HG02840 (cell line): ENCODE data around the gene ARHGAP26.

Experiments used
- ATAC-seq: cut with Tn5 transposase; IDR thresholded peaks from one replicate; pipeline ENCODE4 v1.9.1; 2021; ENCODE audit warnings: mild to moderate bottlenecking, moderate library complexity, moderate number of reproducible peaks; ENCODE audit not compliant: unreplicated experiment, low FRiP score

ARHGAP26 gene

GRCh38 chr5:142866563-142867275 lies 96.5 kb downstream of the ARHGAP26 start:
- ATAC-seq: peak; percentile 55

- no peak for ATAC-seq
Measured at GRCh38 chr5:142869886-142870285, 99.7 kb downstream of the ARHGAP26 start.

GRCh38 chr5:142870532-142871362 lies 100.6 kb downstream of the ARHGAP26 start:
- no peak for ATAC-seq

- ATAC-seq: no peak
Measured at GRCh38 chr5:142871363-142872193, 101.4 kb downstream of the ARHGAP26 start.

- no peak for ATAC-seq
Measured at GRCh38 chr5:142872217-142872616, 102.0 kb downstream of the ARHGAP26 start.

- ATAC-seq: no peak
Measured at GRCh38 chr5:142872795-142873194, 102.6 kb downstream of the ARHGAP26 start.

- ATAC-seq: no peak
Measured at GRCh38 chr5:142873831-142874230, 103.7 kb downstream of the ARHGAP26 start.

GRCh38 chr5:142874540-142874939 lies 104.4 kb downstream of the ARHGAP26 start:
- ATAC-seq: no peak

GRCh38 chr5:142875936-142876335 lies 105.8 kb downstream of the ARHGAP26 start:
- ATAC-seq: no peak

GRCh38 chr5:142876817-142877216 lies 106.6 kb downstream of the ARHGAP26 start:
- no peak for ATAC-seq

GRCh38 chr5:142878111-142878510 lies 107.9 kb downstream of the ARHGAP26 start:
- no peak for ATAC-seq

GRCh38 chr5:142878638-142879037 lies 108.5 kb downstream of the ARHGAP26 start:
- ATAC-seq: no peak

GRCh38 chr5:142881076-142881783 lies 111.1 kb downstream of the ARHGAP26 start:
- no peak for ATAC-seq

GRCh38 chr5:142881784-142882126 lies 111.6 kb downstream of the ARHGAP26 start:
- ATAC-seq: no peak

GRCh38 chr5:142883025-142883424 lies 112.8 kb downstream of the ARHGAP26 start:
- ATAC-seq: no peak

- no peak for ATAC-seq
Measured at GRCh38 chr5:142883438-142883837, 113.3 kb downstream of the ARHGAP26 start.

GRCh38 chr5:142884029-142884428 lies 113.9 kb downstream of the ARHGAP26 start:
- no peak for ATAC-seq

- ATAC-seq: no peak
Measured at GRCh38 chr5:142886211-142886610, 116.0 kb downstream of the ARHGAP26 start.

- ATAC-seq: no peak
Measured at GRCh38 chr5:142886956-142887355, 116.8 kb downstream of the ARHGAP26 start.

- ATAC-seq: no peak
Measured at GRCh38 chr5:142888469-142889085, 118.4 kb downstream of the ARHGAP26 start.
